Measurements from ENCODE around the gene PPFIA1.

GRCh38 chr11:70233034-70233433 lies 37.5 kb upstream of the PPFIA1 start:
- TF ChIP-seq, protein P1, sequence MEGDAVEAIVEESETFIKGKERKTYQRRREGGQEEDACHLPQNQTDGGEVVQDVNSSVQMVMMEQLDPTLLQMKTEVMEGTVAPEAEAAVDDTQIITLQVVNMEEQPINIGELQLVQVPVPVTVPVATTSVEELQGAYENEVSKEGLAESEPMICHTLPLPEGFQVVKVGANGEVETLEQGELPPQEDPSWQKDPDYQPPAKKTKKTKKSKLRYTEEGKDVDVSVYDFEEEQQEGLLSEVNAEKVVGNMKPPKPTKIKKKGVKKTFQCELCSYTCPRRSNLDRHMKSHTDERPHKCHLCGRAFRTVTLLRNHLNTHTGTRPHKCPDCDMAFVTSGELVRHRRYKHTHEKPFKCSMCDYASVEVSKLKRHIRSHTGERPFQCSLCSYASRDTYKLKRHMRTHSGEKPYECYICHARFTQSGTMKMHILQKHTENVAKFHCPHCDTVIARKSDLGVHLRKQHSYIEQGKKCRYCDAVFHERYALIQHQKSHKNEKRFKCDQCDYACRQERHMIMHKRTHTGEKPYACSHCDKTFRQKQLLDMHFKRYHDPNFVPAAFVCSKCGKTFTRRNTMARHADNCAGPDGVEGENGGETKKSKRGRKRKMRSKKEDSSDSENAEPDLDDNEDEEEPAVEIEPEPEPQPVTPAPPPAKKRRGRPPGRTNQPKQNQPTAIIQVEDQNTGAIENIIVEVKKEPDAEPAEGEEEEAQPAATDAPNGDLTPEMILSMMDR (conservative IDR thresholded peaks at IDR 0.05), result no peak
- TF ChIP-seq EZH2 (IDR thresholded peaks at IDR 0.05; ENCODE audit: low read depth), result no peak
